Measurements from ENCODE around the gene KPNA5. TPM values are rescaled to one million over a fixed set of nuclear protein-coding genes. Genes with fewer than 3 reads are reported as not detected.

KPNA5 gene
- total RNA-seq, 1 experiment from 2014 or later, result 12.2 TPM

DNA sequence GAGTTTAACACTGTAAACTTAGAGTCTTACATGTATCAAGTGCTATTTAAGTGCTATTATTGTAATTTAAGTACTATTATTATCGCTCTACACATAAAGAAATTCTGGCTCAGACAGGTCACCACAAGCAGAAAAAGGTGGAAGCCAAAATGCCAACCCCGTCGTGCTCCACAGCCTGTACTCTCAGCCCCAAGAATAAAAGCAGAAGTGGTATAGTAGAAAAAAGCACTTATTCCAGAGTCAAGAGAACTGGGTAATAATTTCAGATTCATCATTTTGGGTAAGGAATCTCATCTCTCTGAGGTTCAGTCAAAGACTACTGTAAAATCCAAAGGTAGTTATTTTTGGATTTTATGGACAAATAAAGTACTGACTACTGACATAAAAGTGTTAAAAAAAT lies 13.4 kb upstream of the KPNA5 start (continued):
- no peak for TF ChIP-seq NR1H2 (CRISPR knock-in tag; IDR thresholded peaks at IDR 0.05)
- no peak for TF ChIP-seq MYBL2 (CRISPR knock-in tag; IDR thresholded peaks at IDR 0.05)
- TF ChIP-seq, protein P1, sequence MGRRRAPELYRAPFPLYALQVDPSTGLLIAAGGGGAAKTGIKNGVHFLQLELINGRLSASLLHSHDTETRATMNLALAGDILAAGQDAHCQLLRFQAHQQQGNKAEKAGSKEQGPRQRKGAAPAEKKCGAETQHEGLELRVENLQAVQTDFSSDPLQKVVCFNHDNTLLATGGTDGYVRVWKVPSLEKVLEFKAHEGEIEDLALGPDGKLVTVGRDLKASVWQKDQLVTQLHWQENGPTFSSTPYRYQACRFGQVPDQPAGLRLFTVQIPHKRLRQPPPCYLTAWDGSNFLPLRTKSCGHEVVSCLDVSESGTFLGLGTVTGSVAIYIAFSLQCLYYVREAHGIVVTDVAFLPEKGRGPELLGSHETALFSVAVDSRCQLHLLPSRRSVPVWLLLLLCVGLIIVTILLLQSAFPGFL (CRISPR knock-in tag; IDR thresholded peaks at IDR 0.05; ENCODE audit: borderline replicate concordance), result no peak
- TF ChIP-seq, protein P2, sequence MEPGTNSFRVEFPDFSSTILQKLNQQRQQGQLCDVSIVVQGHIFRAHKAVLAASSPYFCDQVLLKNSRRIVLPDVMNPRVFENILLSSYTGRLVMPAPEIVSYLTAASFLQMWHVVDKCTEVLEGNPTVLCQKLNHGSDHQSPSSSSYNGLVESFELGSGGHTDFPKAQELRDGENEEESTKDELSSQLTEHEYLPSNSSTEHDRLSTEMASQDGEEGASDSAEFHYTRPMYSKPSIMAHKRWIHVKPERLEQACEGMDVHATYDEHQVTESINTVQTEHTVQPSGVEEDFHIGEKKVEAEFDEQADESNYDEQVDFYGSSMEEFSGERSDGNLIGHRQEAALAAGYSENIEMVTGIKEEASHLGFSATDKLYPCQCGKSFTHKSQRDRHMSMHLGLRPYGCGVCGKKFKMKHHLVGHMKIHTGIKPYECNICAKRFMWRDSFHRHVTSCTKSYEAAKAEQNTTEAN (CRISPR knock-in tag; IDR thresholded peaks at IDR 0.05), result no peak
- TF ChIP-seq NR2C2 (CRISPR knock-in tag; IDR thresholded peaks at IDR 0.05), result no peak

DNA sequence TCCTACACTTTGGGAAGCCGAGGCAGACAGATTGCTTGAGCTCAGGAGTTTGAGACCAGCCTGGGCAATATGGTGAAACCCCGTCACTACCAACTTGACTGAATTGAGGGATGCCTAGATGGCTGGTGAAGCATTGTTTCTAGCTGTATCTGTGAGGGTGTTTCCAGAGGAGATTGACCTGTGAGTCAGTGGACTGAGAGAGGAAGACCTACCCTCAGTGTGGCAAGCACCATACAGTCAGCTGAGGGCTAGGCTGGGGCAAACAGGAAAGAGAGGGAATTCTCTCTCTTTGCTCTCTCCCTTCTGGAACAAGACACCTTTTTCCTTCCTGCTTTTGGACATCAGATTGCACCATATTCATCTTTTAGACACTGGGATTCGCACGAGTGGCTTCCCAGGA lies 8.7 kb upstream of the KPNA5 start:
- H3K4me3 Mint-ChIP-seq, result no peak overlapping the region
- ATAC-seq, result no peak
- DNase-seq (ENCODE audit: low spot score), result no peak
- ChIA-PET CTCF (no interaction called here), POLR2A (no interaction called here)
- no peak overlapping the region for H3K27ac Mint-ChIP-seq
- H3K4me1 Mint-ChIP-seq, result peaks cover 9% of the 10 kb centered on the region
- H3K36me3 Mint-ChIP-seq, result no peaks in the 10 kb centered on the region
- TF ChIP-seq CBFB (CRISPR knock-in tag; IDR thresholded peaks at IDR 0.05; ENCODE audit: low read depth) (no peak), HMGA2 (CRISPR knock-in tag; IDR thresholded peaks at IDR 0.05) (no peak), NR1H2 (CRISPR knock-in tag; IDR thresholded peaks at IDR 0.05) (no peak), OVOL2 (CRISPR knock-in tag; IDR thresholded peaks at IDR 0.05; ENCODE audit: borderline replicate concordance) (no peak), FOXK1 (CRISPR knock-in tag; IDR thresholded peaks at IDR 0.05) (no peak), IRF2 (CRISPR knock-in tag; IDR thresholded peaks at IDR 0.05; ENCODE audit: borderline replicate concordance, low read depth) (no peak), ZNF219 (CRISPR knock-in tag; IDR thresholded peaks at IDR 0.05; ENCODE audit: borderline replicate concordance) (no peak)
- TF ChIP-seq, protein P3, sequence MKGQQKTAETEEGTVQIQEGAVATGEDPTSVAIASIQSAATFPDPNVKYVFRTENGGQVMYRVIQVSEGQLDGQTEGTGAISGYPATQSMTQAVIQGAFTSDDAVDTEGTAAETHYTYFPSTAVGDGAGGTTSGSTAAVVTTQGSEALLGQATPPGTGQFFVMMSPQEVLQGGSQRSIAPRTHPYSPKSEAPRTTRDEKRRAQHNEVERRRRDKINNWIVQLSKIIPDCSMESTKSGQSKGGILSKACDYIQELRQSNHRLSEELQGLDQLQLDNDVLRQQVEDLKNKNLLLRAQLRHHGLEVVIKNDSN (CRISPR knock-in tag; IDR thresholded peaks at IDR 0.05), result no peak
- TF ChIP-seq, protein P4, sequence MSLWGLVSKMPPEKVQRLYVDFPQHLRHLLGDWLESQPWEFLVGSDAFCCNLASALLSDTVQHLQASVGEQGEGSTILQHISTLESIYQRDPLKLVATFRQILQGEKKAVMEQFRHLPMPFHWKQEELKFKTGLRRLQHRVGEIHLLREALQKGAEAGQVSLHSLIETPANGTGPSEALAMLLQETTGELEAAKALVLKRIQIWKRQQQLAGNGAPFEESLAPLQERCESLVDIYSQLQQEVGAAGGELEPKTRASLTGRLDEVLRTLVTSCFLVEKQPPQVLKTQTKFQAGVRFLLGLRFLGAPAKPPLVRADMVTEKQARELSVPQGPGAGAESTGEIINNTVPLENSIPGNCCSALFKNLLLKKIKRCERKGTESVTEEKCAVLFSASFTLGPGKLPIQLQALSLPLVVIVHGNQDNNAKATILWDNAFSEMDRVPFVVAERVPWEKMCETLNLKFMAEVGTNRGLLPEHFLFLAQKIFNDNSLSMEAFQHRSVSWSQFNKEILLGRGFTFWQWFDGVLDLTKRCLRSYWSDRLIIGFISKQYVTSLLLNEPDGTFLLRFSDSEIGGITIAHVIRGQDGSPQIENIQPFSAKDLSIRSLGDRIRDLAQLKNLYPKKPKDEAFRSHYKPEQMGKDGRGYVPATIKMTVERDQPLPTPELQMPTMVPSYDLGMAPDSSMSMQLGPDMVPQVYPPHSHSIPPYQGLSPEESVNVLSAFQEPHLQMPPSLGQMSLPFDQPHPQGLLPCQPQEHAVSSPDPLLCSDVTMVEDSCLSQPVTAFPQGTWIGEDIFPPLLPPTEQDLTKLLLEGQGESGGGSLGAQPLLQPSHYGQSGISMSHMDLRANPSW (CRISPR knock-in tag; conservative IDR thresholded peaks at IDR 0.05; ENCODE audit: low read depth), result no peak
- TF ChIP-seq, protein P5, sequence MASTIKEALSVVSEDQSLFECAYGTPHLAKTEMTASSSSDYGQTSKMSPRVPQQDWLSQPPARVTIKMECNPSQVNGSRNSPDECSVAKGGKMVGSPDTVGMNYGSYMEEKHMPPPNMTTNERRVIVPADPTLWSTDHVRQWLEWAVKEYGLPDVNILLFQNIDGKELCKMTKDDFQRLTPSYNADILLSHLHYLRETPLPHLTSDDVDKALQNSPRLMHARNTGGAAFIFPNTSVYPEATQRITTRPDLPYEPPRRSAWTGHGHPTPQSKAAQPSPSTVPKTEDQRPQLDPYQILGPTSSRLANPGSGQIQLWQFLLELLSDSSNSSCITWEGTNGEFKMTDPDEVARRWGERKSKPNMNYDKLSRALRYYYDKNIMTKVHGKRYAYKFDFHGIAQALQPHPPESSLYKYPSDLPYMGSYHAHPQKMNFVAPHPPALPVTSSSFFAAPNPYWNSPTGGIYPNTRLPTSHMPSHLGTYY (CRISPR knock-in tag; IDR thresholded peaks at IDR 0.05), result no peak
- TF ChIP-seq, protein P6, sequence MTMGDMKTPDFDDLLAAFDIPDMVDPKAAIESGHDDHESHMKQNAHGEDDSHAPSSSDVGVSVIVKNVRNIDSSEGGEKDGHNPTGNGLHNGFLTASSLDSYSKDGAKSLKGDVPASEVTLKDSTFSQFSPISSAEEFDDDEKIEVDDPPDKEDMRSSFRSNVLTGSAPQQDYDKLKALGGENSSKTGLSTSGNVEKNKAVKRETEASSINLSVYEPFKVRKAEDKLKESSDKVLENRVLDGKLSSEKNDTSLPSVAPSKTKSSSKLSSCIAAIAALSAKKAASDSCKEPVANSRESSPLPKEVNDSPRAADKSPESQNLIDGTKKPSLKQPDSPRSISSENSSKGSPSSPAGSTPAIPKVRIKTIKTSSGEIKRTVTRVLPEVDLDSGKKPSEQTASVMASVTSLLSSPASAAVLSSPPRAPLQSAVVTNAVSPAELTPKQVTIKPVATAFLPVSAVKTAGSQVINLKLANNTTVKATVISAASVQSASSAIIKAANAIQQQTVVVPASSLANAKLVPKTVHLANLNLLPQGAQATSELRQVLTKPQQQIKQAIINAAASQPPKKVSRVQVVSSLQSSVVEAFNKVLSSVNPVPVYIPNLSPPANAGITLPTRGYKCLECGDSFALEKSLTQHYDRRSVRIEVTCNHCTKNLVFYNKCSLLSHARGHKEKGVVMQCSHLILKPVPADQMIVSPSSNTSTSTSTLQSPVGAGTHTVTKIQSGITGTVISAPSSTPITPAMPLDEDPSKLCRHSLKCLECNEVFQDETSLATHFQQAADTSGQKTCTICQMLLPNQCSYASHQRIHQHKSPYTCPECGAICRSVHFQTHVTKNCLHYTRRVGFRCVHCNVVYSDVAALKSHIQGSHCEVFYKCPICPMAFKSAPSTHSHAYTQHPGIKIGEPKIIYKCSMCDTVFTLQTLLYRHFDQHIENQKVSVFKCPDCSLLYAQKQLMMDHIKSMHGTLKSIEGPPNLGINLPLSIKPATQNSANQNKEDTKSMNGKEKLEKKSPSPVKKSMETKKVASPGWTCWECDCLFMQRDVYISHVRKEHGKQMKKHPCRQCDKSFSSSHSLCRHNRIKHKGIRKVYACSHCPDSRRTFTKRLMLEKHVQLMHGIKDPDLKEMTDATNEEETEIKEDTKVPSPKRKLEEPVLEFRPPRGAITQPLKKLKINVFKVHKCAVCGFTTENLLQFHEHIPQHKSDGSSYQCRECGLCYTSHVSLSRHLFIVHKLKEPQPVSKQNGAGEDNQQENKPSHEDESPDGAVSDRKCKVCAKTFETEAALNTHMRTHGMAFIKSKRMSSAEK (CRISPR knock-in tag; IDR thresholded peaks at IDR 0.05; ENCODE audit: borderline replicate concordance), result no peak
- H3K27me3 Mint-ChIP-seq (ENCODE audit: low read depth), result peaks cover 14% of the 10 kb centered on the region; the same call in 1 of the 2 replicates
- no peaks in the 10 kb centered on the region for H3K9me3 Mint-ChIP-seq
